ENCODE measurements around the gene CHIA. TPM values are rescaled to one million over a fixed set of nuclear protein-coding genes. Genes with fewer than 3 reads are reported as not detected.

CHIA gene
- total RNA-seq, 1 donor from 2014 or later: not detected

DNA sequence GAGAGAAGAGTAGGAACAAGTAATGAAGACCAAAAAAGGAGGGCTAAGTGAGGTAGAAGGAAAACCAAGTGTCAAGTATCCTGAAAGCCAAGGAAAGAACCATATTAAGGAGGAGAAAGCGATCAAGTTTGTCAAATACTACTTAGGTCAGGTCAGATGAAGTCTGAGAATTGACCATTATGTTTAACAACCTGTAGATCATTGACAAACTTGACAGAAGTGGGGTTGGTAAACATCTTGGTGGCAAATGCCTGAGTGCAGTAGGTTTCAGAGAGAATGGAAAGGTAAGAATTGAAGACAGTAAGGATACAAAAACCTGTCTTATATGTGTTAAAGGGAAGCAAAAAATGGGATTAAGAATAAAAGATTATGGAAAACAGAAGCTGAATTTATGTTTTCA lies 3.7 kb upstream of the CHIA start:
- no peaks in the 10 kb centered on the region for H3K27me3 ChIP-seq (ENCODE audit: control insufficient read depth, insufficient read depth, low read length)
- TF ChIP-seq, protein P1, sequence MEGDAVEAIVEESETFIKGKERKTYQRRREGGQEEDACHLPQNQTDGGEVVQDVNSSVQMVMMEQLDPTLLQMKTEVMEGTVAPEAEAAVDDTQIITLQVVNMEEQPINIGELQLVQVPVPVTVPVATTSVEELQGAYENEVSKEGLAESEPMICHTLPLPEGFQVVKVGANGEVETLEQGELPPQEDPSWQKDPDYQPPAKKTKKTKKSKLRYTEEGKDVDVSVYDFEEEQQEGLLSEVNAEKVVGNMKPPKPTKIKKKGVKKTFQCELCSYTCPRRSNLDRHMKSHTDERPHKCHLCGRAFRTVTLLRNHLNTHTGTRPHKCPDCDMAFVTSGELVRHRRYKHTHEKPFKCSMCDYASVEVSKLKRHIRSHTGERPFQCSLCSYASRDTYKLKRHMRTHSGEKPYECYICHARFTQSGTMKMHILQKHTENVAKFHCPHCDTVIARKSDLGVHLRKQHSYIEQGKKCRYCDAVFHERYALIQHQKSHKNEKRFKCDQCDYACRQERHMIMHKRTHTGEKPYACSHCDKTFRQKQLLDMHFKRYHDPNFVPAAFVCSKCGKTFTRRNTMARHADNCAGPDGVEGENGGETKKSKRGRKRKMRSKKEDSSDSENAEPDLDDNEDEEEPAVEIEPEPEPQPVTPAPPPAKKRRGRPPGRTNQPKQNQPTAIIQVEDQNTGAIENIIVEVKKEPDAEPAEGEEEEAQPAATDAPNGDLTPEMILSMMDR (IDR thresholded peaks at IDR 0.05; ENCODE audit: insufficient read depth, low read length, poor library complexity, severe bottlenecking): no peak
- no peak overlapping the region for H3K4me3 ChIP-seq (ENCODE audit: low read depth, low read length)
- H3K36me3 ChIP-seq (ENCODE audit: control insufficient read depth, insufficient read depth, low read length): no peaks in the 10 kb centered on the region
- no peak for DNase-seq (ENCODE audit: low read depth)

DNA sequence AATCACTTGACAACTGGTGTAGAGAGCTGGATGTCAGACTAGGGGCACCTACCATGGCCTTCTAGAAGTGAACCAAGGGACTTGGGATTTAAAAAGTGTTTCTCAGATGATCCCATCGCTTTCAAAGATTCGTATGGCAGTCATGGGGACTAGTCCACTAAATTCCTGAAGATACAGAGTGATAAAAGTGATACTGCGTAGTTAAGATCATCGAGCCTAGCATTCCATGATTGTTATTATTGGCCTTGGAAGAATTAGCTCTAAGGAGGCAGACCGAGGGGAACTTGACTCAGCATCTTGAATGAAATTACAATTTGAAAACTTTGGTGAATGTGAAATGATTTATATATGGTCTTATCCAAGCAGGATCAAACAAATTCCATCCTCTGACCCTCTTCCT lies 1.3 kb upstream of the CHIA start:
- Histone ChIP-seq H3K36me3 (ENCODE audit: control insufficient read depth, insufficient read depth, low read length) (no peaks in the 10 kb centered on the region), H3K4me3 (ENCODE audit: low read depth, low read length) (no peak overlapping the region), H3K27me3 (ENCODE audit: control insufficient read depth, insufficient read depth, low read length) (no peaks in the 10 kb centered on the region)
- no peak for DNase-seq (ENCODE audit: low read depth)
- TF ChIP-seq, protein P1 (IDR thresholded peaks at IDR 0.05; ENCODE audit: insufficient read depth, low read length, poor library complexity, severe bottlenecking): no peak

DNA sequence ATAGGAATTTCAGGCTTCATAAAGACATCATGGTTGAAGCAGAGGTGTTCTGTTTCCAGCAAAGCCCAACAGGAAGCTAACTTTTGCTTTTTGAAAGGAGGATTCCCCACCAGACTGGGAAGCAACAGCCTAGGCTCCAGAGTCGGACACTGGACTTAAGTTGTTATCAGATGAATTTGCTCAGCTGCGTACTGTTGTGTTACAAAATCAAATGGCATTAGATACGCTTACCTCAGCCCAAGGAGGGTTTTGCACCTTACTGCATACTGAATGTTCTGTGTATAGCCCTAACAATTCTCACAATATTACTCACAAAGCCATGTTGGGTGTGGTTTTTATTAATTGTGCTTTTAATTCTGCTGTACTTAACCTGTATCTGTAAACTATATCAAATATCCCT lies 547 bp upstream of the CHIA start:
- H3K4me3 ChIP-seq (ENCODE audit: low read depth, low read length): no peak overlapping the region

DNA sequence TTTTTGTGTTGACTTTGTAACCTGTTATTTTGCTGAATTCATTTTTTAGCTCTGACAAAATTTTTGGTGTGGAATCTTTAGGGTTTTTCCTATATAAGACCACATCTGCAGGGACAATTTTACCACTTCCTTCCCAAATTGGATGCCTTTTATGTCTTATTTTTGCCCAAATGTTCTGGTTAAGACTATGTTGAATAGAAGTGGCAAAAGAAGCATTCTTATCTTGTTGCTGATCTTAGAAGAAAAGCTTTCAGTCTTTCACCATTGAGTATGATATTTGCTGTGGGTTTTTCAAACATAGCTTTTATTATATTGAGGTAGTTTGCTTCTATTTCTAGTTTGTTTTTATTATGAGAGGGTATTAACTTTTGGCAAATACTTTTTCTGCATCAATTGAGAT lies 3.7 kb downstream of the CHIA start:
- DNase-seq (ENCODE audit: low read depth): no peak
- no peaks in the 10 kb centered on the region for H3K27me3 ChIP-seq (ENCODE audit: control insufficient read depth, insufficient read depth, low read length)
- H3K36me3 ChIP-seq (ENCODE audit: control insufficient read depth, insufficient read depth, low read length): no peaks in the 10 kb centered on the region
- H3K4me3 ChIP-seq (ENCODE audit: low read depth, low read length): no peak overlapping the region
- TF ChIP-seq, protein P1 (IDR thresholded peaks at IDR 0.05; ENCODE audit: insufficient read depth, low read length, poor library complexity, severe bottlenecking): no peak

More for the DNA sequence above, 547 bp upstream of the CHIA start:
- no peaks in the 10 kb centered on the region for H3K36me3 ChIP-seq (ENCODE audit: control insufficient read depth, insufficient read depth, low read length)
- DNase-seq (ENCODE audit: low read depth): no peak
- TF ChIP-seq, protein P1 (IDR thresholded peaks at IDR 0.05; ENCODE audit: insufficient read depth, low read length, poor library complexity, severe bottlenecking): no peak
- no peaks in the 10 kb centered on the region for H3K27me3 ChIP-seq (ENCODE audit: control insufficient read depth, insufficient read depth, low read length)

DNA sequence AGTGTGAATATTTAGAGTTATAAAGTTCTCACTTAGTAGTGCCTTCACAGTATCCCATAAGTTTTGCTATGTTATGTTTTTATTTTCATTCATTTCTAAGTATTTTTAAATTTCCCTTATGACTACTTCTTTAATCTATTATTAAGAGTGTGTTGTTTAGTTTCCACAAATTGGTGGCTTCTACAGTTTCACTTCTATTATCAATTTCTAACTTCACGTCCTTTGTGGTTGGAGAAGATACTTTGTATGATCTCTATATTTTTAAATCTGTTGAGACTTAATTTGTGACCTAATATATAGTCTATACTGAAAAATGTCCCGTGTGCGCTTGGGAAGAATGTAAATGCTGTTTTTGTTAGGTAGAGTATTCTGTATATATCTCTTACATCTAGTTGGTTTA lies 11.7 kb downstream of the CHIA start:
- Histone ChIP-seq H3K4me3 (ENCODE audit: low read depth, low read length) (no peak overlapping the region), H3K36me3 (ENCODE audit: control insufficient read depth, insufficient read depth, low read length) (no peaks in the 10 kb centered on the region), H3K27me3 (ENCODE audit: control insufficient read depth, insufficient read depth, low read length) (no peaks in the 10 kb centered on the region)
- TF ChIP-seq, protein P1 (IDR thresholded peaks at IDR 0.05; ENCODE audit: insufficient read depth, low read length, poor library complexity, severe bottlenecking): no peak
- DNase-seq (ENCODE audit: low read depth): no peak

DNA sequence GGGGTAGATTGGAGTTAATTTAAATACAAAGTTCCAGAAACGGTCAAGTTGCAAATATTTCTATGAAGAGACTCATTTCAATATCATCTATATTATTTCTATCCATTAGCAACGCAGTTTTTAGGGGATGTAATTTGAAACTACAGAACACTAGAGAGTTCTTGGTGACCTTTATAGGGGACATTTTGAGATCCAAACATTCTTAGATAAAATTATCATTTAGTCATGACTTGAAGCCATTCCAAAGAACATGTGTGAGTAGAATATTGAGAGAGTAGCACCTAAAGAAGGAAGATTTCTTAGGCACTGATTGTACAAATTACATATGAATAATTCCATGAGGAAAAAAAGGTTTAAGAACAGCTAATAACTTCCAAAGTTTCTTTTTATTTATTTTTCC lies 19.0 kb downstream of the CHIA start:
- H3K27me3 ChIP-seq (ENCODE audit: control insufficient read depth, insufficient read depth, low read length): no peaks in the 10 kb centered on the region

More for the DNA sequence above, 19.0 kb downstream of the CHIA start:
- no peak for DNase-seq (ENCODE audit: low read depth)
- Histone ChIP-seq H3K36me3 (ENCODE audit: control insufficient read depth, insufficient read depth, low read length) (no peaks in the 10 kb centered on the region), H3K4me3 (ENCODE audit: low read depth, low read length) (no peak overlapping the region)
- TF ChIP-seq, protein P1 (IDR thresholded peaks at IDR 0.05; ENCODE audit: insufficient read depth, low read length, poor library complexity, severe bottlenecking): no peak

Data from kidney epithelial cell (primary cell).